ENCODE measurements around the gene SFXN5.

SFXN5 gene

GRCh38 chr2:73053316-73054114 lies 18.0 kb downstream of the SFXN5 start:
- DNase-seq (ENCODE audit: low read depth in 3 of 3): no peak

GRCh38 chr2:73050121-73050545 lies 21.4 kb downstream of the SFXN5 start:
- DNase-seq (ENCODE audit: low read depth in 3 of 3): no peak

GRCh38 chr2:73043929-73044832 lies 27.3 kb downstream of the SFXN5 start:
- no peak for DNase-seq (ENCODE audit: low read depth in 3 of 3)

- no peak for DNase-seq (ENCODE audit: low read depth in 3 of 3)
These were observed 28.2 kb downstream of the SFXN5 start for GRCh38 chr2:73043276-73043675.

GRCh38 chr2:73037947-73038585 lies 33.4 kb downstream of the SFXN5 start:
- DNase-seq (ENCODE audit: low read depth in 3 of 3): no peak

GRCh38 chr2:73036766-73037165 lies 34.7 kb downstream of the SFXN5 start:
- no peak for DNase-seq (ENCODE audit: low read depth in 3 of 3)

GRCh38 chr2:73035899-73036711 lies 35.4 kb downstream of the SFXN5 start:
- no peak for DNase-seq (ENCODE audit: low read depth in 3 of 3)

GRCh38 chr2:73034661-73035375 lies 36.7 kb downstream of the SFXN5 start:
- DNase-seq (ENCODE audit: low read depth in 3 of 3): no peak

GRCh38 chr2:73033766-73034381 lies 37.6 kb downstream of the SFXN5 start:
- DNase-seq (ENCODE audit: low read depth in 3 of 3): no peak

- no peak for DNase-seq (ENCODE audit: low read depth in 3 of 3)
These were observed 38.3 kb downstream of the SFXN5 start for GRCh38 chr2:73033142-73033765.

GRCh38 chr2:73032702-73033097 lies 38.8 kb downstream of the SFXN5 start:
- no peak for DNase-seq (ENCODE audit: low read depth in 3 of 3)

GRCh38 chr2:73031725-73032701 lies 39.5 kb downstream of the SFXN5 start:
- no peak for DNase-seq (ENCODE audit: low read depth in 3 of 3)

GRCh38 chr2:73031095-73031678 lies 40.3 kb downstream of the SFXN5 start:
- no peak for DNase-seq (ENCODE audit: low read depth in 3 of 3)

- DNase-seq (ENCODE audit: low read depth in 3 of 3): no peak
These were observed 42.7 kb downstream of the SFXN5 start for GRCh38 chr2:73028841-73029240.

GRCh38 chr2:73027340-73027739 lies 44.2 kb downstream of the SFXN5 start:
- DNase-seq (ENCODE audit: low read depth in 3 of 3): no peak

GRCh38 chr2:73023497-73023896 lies 48.0 kb downstream of the SFXN5 start:
- DNase-seq (ENCODE audit: low read depth in 3 of 3): no peak

GRCh38 chr2:73022024-73022568 lies 49.4 kb downstream of the SFXN5 start:
- no peak for DNase-seq (ENCODE audit: low read depth in 3 of 3)
